T-helper 2 cell treated with Interferon-gamma antibody and Interleukin-4, amounts not matched to agents 5 μg/mL and 100 μg/mL, for 36 hours (primary cell): ENCODE data around the gene FTSJ1.
"Not testable (repeated sequence)": the region's sequence is repeated elsewhere in the genome, so short reads cannot be mapped to it uniquely, and the experiment has no call there.

Experiments
- DNase-seq: peaks from one replicate; pipeline ENCODE4 v3.0.0; 2021; ENCODE audit warnings: low spot score
- H3K27ac Mint-ChIP-seq: one replicate; pipeline ENCODE4 v1.8.0; 2021; ENCODE audit warnings: mild to moderate bottlenecking, mixed read lengths
- H3K27me3 Mint-ChIP-seq: one replicate; pipeline ENCODE4 v1.8.0; 2021; ENCODE audit warnings: low read depth, mixed read lengths
- H3K36me3 Mint-ChIP-seq: one replicate; pipeline ENCODE4 v1.8.0; 2021; ENCODE audit warnings: low read depth, mixed read lengths
- H3K4me1 Mint-ChIP-seq: one replicate; pipeline ENCODE4 v1.8.0; 2021; ENCODE audit warnings: low read depth, mixed read lengths
- H3K4me3 Mint-ChIP-seq: one replicate; pipeline ENCODE4 v1.8.0; 2022; ENCODE audit warnings: mild to moderate bottlenecking, moderate library complexity, mixed read lengths
- H3K9me3 Mint-ChIP-seq: one replicate; pipeline ENCODE4 v1.8.0; 2021; ENCODE audit warnings: mixed read lengths

Gene FTSJ1, protein sequence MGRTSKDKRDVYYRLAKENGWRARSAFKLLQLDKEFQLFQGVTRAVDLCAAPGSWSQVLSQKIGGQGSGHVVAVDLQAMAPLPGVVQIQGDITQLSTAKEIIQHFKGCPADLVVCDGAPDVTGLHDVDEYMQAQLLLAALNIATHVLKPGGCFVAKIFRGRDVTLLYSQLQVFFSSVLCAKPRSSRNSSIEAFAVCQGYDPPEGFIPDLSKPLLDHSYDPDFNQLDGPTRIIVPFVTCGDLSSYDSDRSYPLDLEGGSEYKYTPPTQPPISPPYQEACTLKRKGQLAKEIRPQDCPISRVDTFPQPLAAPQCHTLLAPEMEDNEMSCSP

DNA sequence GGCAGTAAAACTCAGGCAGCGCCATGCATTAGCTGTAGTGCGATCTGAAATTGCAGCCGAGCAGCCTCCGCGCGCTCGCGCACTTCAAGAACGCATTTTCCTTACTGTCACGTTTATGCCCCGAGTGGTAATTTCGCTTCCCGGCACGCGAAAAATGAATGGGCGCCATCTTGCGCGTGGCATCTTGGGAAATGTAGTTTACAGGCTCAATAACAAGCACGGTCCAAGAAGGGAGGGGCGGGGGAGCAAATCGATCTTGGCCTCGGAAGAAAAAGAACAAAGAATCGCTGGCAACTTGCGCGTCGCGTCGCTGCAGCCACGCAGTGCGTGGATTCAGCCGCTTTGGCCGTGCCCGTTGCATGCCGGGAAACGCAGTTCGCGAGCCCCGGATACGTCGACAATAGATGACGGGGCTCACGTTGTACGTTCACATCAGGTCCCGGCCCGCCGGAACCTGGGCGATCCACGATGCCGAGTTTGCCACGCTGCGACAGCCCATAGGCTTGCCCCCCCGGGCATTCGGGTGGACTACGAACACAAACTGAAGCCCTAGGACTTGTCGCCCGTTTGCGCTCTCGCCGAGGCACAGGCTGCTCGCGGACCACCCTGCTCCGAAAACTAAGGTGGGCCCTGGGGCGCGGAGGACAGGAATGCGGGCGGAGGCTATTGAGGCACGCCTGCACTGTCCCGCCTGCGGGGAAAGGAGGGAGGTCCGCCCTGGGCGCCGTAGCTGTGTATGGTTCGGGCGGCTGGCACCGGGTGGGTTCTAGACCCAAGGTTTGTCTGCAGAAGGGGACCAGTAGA, at the start of gene FTSJ1:
Gene FTSJ1, plus strand, starts transcription at position 426 of the 804 bp plus-strand sequence. CDS start 1,849 bp downstream, outside the sequence.
- peaks cover 34% of the 10 kb centered on the region for H3K36me3 Mint-ChIP-seq
- H3K27me3 Mint-ChIP-seq = no peaks in the 10 kb centered on the region
- DNase-seq = peak; percentile 88
- peak within 1 kb of the TSS; percentile 96 for H3K27ac Mint-ChIP-seq
- peaks cover 23% of the 10 kb centered on the region for H3K4me1 Mint-ChIP-seq
- peak within 1 kb of the TSS; percentile 88 for H3K4me3 Mint-ChIP-seq
- H3K9me3 Mint-ChIP-seq = no peaks in the 10 kb centered on the region

DNA sequence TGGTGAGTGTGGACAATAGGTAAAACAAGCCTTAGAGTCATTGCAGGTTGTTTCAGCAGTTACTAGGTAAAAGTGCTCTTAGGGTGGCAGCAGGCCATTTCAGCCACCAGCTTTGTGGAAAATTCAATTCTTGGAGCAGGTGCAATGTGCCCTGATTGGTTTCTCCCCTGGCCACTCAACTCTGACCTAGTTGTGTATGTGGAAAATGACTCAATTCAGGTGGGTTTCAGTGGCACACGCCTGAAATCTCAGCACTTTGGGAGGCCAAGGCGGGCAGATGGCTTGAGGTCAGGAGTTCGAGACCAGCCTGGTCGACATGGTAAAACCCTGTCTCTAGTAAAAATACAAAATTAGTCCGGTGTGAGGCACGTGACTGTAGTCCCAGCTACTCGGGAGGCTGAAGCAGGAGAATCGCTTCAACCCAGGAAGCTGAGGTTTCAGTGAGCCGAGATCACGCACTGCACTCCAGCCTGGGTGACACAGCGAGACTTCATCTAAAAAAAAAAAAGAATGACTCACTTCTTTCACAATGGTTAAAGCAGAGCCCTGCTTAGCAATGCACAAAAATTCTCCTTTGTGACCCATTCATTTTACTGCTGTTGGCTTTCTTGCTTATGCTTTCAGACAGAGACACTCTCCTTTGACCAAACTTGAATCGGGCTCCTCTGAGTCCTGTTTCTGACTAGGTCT, 48.8 kb upstream of the FTSJ1 start:
- H3K36me3 Mint-ChIP-seq, H3K4me3 Mint-ChIP-seq, H3K27me3 Mint-ChIP-seq, DNase-seq, H3K27ac Mint-ChIP-seq, H3K9me3 Mint-ChIP-seq, H3K4me1 Mint-ChIP-seq: not testable (repeated sequence)

DNA sequence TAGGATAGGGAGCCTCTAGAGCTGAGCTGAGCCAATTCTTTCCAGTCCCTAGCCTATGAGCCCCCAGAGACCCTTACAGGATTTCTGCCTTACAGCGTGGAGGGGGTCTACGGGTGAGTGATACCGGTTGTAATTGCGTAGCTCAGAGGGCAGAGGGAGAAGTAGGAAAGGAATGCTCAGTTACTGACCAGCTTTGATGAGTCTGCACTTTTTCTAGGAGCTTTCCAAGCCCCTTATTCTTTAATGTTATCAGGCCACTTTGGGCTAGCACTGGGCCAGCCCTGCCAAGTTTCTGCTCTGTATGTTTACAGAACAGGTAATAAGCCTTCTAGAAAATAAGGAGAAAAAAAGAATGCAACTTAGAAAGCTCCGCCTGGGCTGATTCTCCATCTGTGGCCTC, 46.4 kb upstream of the FTSJ1 start:
- H3K27ac Mint-ChIP-seq, H3K4me1 Mint-ChIP-seq, H3K27me3 Mint-ChIP-seq, H3K4me3 Mint-ChIP-seq, H3K36me3 Mint-ChIP-seq, H3K9me3 Mint-ChIP-seq, DNase-seq: not testable (repeated sequence)

DNA sequence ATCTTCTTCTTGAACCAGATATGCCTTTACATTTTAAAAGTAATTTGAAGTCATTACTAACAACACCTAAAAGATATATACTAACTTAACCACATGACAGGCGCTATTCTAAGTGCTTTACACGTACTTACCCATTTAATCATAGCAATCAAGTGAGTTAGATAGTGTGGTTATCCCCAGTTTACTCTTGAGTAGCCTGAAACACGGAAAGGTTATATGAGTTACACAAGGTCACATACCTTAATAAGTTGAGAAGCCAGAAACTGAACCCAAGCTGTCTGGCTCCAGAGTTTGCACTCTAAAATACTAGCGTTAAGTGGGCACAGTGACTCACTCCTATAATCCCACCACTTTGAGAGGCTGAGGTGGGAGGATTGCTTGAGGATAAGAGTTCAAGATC, 45.8 kb upstream of the FTSJ1 start:
- H3K4me3 Mint-ChIP-seq, DNase-seq, H3K27ac Mint-ChIP-seq, H3K27me3 Mint-ChIP-seq, H3K36me3 Mint-ChIP-seq, H3K4me1 Mint-ChIP-seq, H3K9me3 Mint-ChIP-seq: not testable (repeated sequence)

DNA sequence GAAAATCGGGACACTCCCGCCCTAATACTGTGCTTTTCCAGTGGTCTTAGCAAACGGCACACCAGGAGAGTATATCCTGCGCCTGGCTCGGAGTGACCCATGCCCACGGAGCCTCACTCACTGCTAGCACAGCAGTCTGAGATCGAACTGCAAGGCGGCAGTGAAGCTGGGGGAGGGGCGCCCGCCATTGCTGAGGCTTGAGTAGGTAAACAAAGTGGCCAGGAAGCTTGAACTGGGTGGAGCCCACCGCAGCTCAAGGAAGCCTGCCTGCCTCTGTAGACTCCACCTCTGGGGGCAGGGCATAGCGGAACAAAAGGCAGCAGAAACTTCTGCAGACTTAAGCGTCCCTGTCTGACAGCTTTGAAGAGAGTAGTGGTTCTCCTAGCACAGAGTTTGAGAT, 42.3 kb upstream of the FTSJ1 start:
- not testable (repeated sequence) for H3K36me3 Mint-ChIP-seq, H3K27ac Mint-ChIP-seq, H3K9me3 Mint-ChIP-seq, H3K4me1 Mint-ChIP-seq, H3K27me3 Mint-ChIP-seq, H3K4me3 Mint-ChIP-seq, DNase-seq

DNA sequence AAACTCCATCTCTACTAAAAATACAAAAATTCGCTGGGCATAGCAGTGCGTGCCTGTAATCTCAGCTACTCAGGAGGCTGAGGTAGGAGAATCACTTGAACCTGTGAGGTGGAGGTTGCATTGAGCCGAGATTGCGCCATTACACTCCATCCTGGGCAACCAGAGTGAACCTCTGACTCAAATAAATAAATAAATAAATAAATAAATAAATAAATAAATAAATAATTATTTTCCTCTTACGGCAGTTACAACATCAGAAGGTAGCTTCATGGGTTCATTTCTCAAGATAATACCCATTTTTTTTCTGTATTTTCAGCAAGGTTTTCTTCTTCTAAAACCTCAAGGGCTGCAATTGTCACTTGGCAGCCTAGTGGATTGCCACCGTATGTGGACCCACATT, 28.8 kb upstream of the FTSJ1 start:
- not testable (repeated sequence) for DNase-seq, H3K9me3 Mint-ChIP-seq, H3K36me3 Mint-ChIP-seq, H3K4me1 Mint-ChIP-seq, H3K27ac Mint-ChIP-seq, H3K27me3 Mint-ChIP-seq, H3K4me3 Mint-ChIP-seq

DNA sequence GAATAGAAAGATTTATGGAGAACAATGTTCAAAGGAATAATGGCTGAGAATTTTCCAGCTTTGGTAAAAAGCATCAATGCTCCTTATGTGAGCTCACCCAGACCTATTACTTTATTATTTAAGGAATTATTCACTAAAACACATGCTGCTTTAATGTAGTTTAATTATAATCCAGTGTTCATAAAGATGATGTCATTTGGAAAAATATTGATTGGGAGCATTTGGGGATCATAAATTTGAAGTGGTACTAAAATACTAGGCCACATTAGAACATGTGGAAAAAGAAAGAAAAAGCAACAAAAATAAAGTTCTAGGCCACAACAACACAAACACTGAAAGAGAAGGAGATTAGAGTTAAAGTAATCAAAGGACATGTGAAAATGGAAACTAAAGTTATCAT, 25.9 kb upstream of the FTSJ1 start:
- Mint-ChIP-seq H3K27me3 (no peaks in the 10 kb centered on the region), H3K36me3 (no peaks in the 10 kb centered on the region), H3K4me3 (no peak overlapping the region)

DNA sequence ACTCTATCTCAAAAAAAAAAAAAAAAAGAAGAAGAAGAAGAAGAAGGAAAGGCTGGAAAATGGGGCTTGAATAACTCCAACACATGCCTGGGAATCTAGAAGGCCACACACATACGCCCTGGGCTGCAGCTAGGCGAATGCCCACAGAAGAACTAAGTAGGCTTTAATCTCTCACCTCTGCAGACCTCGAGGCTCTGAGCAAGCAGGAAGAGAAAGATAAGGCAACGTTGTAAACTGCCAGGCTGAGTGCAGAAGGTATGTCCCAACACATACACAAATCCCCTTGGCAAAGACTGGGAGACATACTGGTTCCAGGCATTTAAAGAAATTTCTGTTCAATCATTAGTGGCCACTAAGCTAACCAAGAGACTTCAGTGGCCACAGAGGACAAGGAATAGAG, 24.3 kb upstream of the FTSJ1 start:
- no peaks in the 10 kb centered on the region for H3K9me3 Mint-ChIP-seq
- no peaks in the 10 kb centered on the region for H3K4me1 Mint-ChIP-seq
- no peak overlapping the region for H3K4me3 Mint-ChIP-seq
- no peak for DNase-seq
- peaks cover under 1% of the 10 kb centered on the region for H3K36me3 Mint-ChIP-seq
- no peak overlapping the region for H3K27ac Mint-ChIP-seq
- no peaks in the 10 kb centered on the region for H3K27me3 Mint-ChIP-seq

More for the DNA sequence above, 25.9 kb upstream of the FTSJ1 start:
- Mint-ChIP-seq H3K4me1 (no peaks in the 10 kb centered on the region), H3K9me3 (no peaks in the 10 kb centered on the region), H3K27ac (no peak overlapping the region)
- DNase-seq = no peak

DNA sequence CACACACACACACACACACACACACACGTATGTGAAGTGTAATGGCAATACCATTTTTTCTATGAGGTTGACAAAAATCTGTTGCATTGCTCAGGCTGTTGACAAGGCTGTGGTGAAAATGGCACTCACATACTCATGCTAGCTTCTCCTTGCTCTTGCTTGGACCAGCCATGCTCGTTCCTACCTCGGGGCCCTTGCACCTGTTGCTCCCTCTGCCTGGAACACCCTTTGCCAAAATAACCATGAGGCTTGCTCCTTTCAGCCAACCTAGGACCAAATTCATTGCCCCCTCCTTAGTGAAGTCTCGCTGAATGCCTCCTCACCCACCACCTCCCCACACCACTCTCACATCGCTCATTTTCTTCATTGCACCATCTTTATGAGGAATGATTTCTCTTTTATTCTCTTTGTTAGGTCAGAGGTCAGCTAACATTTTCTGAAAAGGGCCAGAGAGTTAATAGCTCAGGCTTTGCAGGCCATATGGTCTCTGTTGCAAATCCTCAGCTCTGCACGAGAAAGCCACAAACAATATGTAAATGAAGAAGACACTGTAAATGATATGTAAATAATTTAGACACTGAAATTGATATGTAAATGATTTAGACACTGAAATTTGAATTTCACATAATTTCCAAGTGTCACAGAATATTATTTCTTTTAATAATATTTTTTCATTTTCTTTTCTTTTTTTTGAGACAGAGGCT, 19.2 kb upstream of the FTSJ1 start:
- no peak for DNase-seq
- Mint-ChIP-seq H3K27me3 (no peaks in the 10 kb centered on the region), H3K27ac (no peak overlapping the region), H3K4me3 (no peak overlapping the region), H3K9me3 (no peaks in the 10 kb centered on the region), H3K36me3 (peaks cover 24% of the 10 kb centered on the region), H3K4me1 (no peaks in the 10 kb centered on the region)

DNA sequence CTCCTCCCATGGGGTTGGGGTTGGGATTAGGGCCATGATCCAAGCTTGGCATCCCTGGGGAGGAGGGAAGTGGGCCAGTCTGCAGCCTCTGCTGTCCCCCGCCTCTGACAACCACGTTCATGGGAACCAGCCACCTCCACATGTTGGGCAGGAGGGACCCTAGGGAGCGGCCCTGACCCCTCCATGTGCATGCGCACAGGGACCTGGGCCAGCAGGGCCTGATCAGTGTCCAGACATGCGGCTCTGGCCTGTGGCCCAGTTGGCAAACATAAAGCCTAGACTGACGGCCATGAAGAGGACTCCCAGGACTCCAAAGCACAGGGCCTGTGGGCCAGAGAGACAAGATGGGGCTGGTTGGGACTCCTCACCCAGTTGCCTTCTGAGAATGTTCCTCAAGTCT, 17.3 kb upstream of the FTSJ1 start:
- no peak for DNase-seq
- Mint-ChIP-seq H3K4me3 (no peak overlapping the region), H3K9me3 (no peaks in the 10 kb centered on the region), H3K36me3 (peaks cover 32% of the 10 kb centered on the region), H3K4me1 (no peaks in the 10 kb centered on the region), H3K27ac (no peak overlapping the region), H3K27me3 (no peaks in the 10 kb centered on the region)

DNA sequence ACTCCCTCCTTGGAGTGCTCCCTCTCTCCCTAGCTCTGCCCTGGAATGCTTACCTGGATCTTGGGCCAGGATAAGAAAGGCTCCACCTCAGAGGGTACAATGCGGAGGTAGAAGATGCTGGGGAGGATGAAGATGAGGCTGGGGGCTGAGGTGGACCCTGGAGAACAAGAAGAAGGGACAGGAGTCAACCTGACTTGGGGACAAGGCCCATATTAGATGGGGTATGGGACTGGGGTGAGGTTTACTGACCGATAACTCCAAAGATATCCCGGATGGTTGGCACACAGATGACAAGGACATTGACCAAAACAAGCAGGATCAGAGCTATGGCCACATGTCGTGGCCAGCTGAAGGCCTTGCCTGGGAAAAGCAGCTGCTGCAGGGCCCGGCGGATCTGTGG, 16.5 kb upstream of the FTSJ1 start:
- Mint-ChIP-seq H3K36me3 (peaks cover 38% of the 10 kb centered on the region), H3K4me1 (peaks cover 4% of the 10 kb centered on the region)

DNA sequence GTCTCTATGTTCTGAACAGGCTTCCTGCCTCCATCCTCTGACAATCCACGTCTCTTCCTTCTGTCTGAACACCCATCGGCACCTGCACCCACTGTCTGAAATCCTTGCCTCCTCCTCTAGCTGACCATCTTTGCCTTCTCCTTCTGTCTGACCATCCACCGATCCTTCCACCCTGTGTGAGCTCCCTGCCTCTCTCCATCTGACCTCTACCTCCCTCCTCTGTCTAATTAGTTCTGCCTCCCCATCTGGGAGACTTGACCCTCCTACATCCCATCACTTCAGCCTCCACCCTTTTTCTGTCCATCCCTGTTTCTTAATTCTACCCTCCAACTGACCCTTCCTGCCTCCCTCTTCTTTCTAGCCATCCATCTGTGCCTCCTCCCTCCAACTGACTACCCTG, 16.0 kb upstream of the FTSJ1 start:
- no peak for DNase-seq
- H3K36me3 Mint-ChIP-seq = peaks cover 41% of the 10 kb centered on the region
- no peaks in the 10 kb centered on the region for H3K9me3 Mint-ChIP-seq
- no peak overlapping the region for H3K27ac Mint-ChIP-seq
- H3K27me3 Mint-ChIP-seq = no peaks in the 10 kb centered on the region
- H3K4me3 Mint-ChIP-seq = no peak overlapping the region
- H3K4me1 Mint-ChIP-seq = peaks cover 6% of the 10 kb centered on the region

More for the DNA sequence above, 16.5 kb upstream of the FTSJ1 start:
- Mint-ChIP-seq H3K27me3 (no peaks in the 10 kb centered on the region), H3K4me3 (no peak overlapping the region), H3K27ac (no peak overlapping the region), H3K9me3 (no peaks in the 10 kb centered on the region)
- DNase-seq = no peak

DNA sequence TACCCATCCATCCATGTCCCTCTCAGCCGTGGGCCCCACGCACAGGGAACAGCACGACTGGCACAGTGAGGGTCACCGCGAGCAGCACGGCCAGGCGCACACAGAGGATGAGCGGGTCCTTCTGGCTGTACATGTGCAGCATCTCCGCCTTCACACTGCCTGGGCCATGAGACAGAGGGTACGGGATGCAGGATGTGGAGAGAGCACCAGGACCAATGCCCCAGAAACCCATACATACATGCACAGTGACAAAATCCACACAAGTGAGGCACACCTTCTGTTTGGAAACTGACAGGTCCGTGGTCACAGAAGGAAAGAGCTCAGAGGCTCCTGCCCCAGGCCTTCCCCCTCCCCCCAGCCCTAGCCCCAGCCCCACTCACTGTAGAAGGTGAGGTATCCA, 15.4 kb upstream of the FTSJ1 start:
- H3K36me3 Mint-ChIP-seq = peaks cover 47% of the 10 kb centered on the region
- DNase-seq = no peak
- H3K9me3 Mint-ChIP-seq = no peaks in the 10 kb centered on the region
- H3K27me3 Mint-ChIP-seq = no peaks in the 10 kb centered on the region
- H3K27ac Mint-ChIP-seq = no peak overlapping the region
- peaks cover 12% of the 10 kb centered on the region for H3K4me1 Mint-ChIP-seq
- no peak overlapping the region for H3K4me3 Mint-ChIP-seq

DNA sequence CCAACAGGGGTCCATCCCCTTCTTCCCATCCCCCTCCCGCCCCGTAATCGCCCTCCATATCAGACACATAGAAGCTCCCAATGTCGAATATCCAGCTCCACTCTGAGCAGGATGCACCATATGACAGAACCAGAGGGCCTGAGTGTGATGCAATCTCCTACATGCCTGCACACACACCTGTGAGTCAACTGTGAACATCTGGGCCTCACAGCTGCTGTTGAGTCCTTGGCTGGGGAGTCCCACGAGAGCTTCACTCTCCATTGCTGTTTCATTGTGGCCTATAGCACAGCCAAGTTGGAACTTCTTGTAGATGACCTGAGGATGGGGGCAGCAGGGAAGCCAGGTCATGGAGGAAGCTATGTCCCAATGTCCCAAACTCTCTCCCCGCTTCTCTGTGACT, 14.2 kb upstream of the FTSJ1 start:
- DNase-seq = no peak
- no peak overlapping the region for H3K27ac Mint-ChIP-seq
- H3K27me3 Mint-ChIP-seq = no peaks in the 10 kb centered on the region
- peaks cover 55% of the 10 kb centered on the region for H3K36me3 Mint-ChIP-seq
- peaks cover 15% of the 10 kb centered on the region for H3K4me1 Mint-ChIP-seq
- H3K4me3 Mint-ChIP-seq = no peak overlapping the region
- H3K9me3 Mint-ChIP-seq = no peaks in the 10 kb centered on the region
